GM13976 (cell line): Measurements from ENCODE around the gene CLSTN3.

Experiments used
- DNase-seq: peaks from one replicate; pipeline ENCODE4 v3.0.0; 2012; ENCODE audit warnings: low spot score
- in situ Hi-C: fragments of 300-500 bp; cut with MboI; formaldehyde crosslinking; loops from one replicate; pipeline ENCODE4 v1.12.0; 2022; ENCODE audit warnings: low sequenced_read_pairs, mixed read lengths, inconsistent platforms; ENCODE audit not compliant: unreplicated experiment
- TF ChIP-seq, protein P1 (sequence below): IDR thresholded peaks from 2 replicates; pipeline ENCODE4 v1.5.1; 2012; ENCODE audit warnings: borderline replicate concordance, mild to moderate bottlenecking; ENCODE audit not compliant: insufficient read depth; ENCODE audit errors: extremely low read depth, missing control alignments, control extremely low read depth

CLSTN3 gene

GRCh38 chr12:7193674-7194073 lies 63.5 kb downstream of the CLSTN3 start:
- TF ChIP-seq, protein P1, sequence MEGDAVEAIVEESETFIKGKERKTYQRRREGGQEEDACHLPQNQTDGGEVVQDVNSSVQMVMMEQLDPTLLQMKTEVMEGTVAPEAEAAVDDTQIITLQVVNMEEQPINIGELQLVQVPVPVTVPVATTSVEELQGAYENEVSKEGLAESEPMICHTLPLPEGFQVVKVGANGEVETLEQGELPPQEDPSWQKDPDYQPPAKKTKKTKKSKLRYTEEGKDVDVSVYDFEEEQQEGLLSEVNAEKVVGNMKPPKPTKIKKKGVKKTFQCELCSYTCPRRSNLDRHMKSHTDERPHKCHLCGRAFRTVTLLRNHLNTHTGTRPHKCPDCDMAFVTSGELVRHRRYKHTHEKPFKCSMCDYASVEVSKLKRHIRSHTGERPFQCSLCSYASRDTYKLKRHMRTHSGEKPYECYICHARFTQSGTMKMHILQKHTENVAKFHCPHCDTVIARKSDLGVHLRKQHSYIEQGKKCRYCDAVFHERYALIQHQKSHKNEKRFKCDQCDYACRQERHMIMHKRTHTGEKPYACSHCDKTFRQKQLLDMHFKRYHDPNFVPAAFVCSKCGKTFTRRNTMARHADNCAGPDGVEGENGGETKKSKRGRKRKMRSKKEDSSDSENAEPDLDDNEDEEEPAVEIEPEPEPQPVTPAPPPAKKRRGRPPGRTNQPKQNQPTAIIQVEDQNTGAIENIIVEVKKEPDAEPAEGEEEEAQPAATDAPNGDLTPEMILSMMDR, result no peak
- DNase-seq, result no peak
- in situ Hi-C loops, result no loop called here

GRCh38 chr12:7197841-7198240 lies 67.7 kb downstream of the CLSTN3 start:
- TF ChIP-seq, protein P1, result no peak
- DNase-seq, result no peak
- in situ Hi-C loops, result no loop called here

DNA sequence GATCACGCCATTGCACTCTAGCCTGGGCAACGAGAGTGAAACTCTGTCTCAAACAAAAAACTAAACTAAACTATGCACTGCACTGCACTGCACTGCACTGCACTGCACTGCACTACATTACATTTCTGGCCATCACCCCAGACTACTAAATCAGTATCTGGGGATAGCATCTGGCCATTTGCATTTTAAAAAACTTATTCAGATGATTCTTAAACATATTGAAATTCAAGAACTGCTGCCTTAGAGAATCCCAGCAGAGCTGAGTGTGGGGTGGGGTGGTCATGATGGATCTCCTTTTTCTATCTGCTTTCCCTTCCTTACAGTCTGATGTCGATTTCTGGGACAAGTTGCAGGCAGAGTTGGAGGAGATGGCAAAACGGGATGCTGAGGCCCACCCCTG lies 72.9 kb downstream of the CLSTN3 start:
- TF ChIP-seq, protein P1, result no peak
- in situ Hi-C loops, result loop anchor here (25.0 kb wide), 2 partner anchors 259 to 609 kb away; no protein-coding TSS in a partner anchor
- DNase-seq, result no peak

- TF ChIP-seq, protein P1, result no peak
- DNase-seq, result no peak
- in situ Hi-C loops, result loop anchor here (25.0 kb wide), 2 partner anchors 257 to 607 kb away; no protein-coding TSS in a partner anchor
These were observed 74.9 kb downstream of the CLSTN3 start for GRCh38 chr12:7205091-7205490.

GRCh38 chr12:7206691-7207090 lies 76.5 kb downstream of the CLSTN3 start:
- in situ Hi-C loops, result loop anchor here (25.0 kb wide), 2 partner anchors 256 to 606 kb away; no protein-coding TSS in a partner anchor
- DNase-seq, result no peak
- TF ChIP-seq, protein P1, result no peak

DNA sequence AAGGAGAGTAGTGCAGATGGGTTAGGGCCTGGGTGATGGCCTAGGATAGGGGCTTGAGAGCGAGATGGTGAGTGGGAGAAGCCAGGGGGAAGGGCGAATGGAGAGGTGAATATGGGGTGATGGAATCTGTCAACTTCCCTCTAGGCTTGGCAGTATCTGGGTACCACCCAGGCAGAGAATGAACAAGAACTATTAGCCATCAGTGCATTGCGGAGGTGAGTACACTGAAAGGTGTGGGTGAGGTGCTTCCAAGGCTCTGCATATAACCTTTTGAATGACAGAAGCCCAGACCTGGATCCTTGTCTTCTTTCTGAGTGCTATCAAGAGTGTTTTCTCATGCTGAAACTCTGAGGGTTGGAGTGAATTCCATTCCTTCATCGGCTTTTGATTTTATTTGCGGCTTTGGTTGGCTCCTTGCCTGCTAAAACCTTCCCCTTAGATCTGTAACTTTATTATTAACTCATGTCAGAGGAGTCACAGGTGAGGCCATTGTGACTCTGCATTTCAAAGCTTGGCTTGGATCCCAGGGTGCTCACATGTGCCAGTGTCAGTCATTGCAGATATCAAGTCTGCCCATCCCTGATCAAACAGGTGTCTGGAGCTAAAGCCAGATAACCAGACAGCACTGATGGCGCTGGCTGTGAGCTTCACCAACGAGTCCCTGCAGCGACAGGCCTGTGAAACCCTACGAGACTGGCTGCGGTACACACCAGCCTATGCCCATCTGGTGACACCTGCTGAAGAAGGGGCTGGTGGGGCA lies 77.9 kb downstream of the CLSTN3 start:
- in situ Hi-C loops, result loop anchor here (25.0 kb wide), 2 partner anchors 254 to 604 kb away; no protein-coding TSS in a partner anchor
- TF ChIP-seq, protein P1, result no peak

More for the DNA sequence above, 77.9 kb downstream of the CLSTN3 start:
- no peak for DNase-seq
